ENCODE results near the gene BIN2.
"Not testable (repeated sequence)": the region's sequence is repeated elsewhere in the genome, so short reads cannot be mapped to it uniquely, and the experiment has no call there.

Gene BIN2

GRCh38 chr12:51307655-51308593 lies 16.1 kb downstream of the BIN2 start:
- no peak for DNase-seq

GRCh38 chr12:51306507-51306906 lies 17.5 kb downstream of the BIN2 start:
- no peak for DNase-seq

GRCh38 chr12:51300768-51301167 lies 23.2 kb downstream of the BIN2 start:
- DNase-seq: not testable (repeated sequence)

DNA sequence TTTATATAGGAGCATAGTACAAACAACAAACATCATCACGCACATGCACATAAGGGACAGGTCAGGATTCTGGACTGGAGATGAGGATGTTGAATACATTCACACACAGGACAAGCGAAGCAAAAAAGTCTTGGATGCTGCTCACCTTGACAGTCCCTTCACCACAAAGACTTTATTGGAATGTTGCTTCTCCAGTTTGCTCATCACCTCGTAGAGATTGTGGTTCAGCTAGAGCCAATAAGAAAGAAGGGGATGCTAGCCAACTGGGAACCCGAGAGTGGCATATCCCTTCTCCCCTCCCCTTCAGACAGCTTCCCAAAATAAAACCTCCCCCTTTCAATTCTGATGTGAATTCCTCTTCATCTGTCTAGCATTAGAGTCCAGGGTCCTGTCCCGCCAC lies 28.3 kb downstream of the BIN2 start:
- no peak for DNase-seq

DNA sequence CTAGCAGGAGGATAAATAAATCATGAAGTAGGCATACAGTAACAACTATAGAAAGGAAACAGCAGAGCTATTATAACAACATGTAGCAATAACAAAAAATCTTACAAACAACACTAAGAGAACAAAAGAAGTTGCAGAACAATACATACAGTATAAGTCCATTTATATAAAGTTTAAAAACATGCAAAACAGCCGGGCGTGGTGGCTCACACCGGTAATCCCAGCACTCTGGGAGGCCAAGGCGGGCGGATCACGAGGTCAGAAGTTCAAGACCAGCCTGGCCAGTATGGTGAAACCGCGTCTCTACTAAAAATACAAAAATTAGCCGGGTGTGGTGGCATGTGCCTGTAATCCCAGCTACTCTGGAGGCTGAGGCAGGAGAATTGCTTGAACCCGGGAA lies 29.9 kb downstream of the BIN2 start:
- not testable (repeated sequence) for DNase-seq

- no peak for DNase-seq
Observed at GRCh38 chr12:51293696-51294095, 30.3 kb downstream of the BIN2 start.

GRCh38 chr12:51291603-51292513 lies 32.1 kb downstream of the BIN2 start:
- DNase-seq: not testable (repeated sequence)

DNA sequence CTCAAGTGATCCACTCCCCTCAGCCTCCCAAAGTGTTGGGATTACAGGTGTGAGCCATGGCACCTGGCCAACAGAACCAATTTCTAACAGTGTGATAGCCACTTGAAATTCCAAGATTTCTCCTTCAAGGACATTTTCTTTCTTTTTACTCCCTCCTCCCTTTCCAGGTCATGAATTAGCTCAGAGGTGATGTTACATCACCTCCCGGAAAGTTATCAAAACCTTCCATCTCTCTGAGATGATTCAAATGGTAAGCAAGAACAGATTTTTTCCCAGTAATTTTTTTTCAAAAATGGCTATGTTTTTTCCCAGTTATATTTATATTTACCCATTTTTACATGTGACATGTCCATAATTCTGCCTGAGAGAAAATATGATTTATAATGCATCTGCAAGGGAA lies 38.1 kb downstream of the BIN2 start:
- DNase-seq: no peak

DNA sequence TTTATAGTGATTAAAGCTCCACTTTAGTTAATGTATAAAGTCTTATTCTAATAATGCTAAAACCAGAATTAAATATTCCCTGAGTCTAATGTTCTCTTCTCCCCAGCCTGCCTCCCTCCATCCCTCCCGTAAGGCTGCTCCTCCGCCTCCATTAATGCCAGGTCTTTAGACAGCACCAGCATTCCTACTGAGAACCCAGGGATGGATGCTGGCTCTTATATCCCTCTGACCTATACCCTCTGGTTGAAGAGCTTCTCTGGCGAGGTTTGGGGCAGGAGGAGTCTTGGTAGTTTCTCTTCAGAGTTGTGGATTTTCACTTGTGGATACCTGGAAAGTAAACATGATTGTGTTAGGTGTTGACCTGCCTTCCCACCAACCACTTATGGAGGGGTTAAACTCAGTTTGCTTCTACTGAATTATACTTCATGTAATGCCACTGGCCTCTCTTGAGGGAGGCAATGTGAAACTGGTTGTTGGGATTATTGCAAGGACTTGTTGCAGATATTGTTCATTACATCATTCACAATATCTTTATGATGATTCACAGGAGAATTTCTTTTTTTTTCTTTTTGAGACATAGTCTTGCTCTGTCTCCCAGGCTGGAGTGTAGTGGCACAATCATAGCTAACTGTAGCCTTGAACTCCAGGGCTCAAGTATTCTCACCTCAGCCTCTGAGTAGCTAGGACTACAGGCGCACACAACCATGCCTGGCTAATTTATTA lies 42.6 kb downstream of the BIN2 start:
- no peak for DNase-seq

- no peak for DNase-seq
Observed at GRCh38 chr12:51275088-51275487, 48.9 kb downstream of the BIN2 start.

DNA sequence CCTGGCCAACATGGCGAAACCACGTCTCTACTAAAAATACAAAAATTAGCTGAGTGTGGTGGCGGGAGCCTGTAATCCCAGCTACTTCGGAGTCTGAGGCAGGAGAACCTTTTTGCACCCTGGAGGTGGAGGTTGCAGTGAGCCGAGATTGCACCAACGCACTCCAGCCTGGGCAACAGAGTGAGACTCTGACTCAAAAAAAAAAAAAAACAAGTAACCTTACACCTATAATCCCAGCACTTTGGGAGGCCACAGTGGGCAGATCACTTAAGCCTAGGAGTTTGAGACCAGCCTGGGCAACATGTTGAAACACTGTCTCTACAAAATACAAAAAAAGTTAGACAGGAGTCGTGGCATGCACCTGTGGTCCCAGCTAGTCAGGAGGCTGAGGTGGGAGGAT lies 51.2 kb downstream of the BIN2 start:
- DNase-seq: not testable (repeated sequence)

DNA sequence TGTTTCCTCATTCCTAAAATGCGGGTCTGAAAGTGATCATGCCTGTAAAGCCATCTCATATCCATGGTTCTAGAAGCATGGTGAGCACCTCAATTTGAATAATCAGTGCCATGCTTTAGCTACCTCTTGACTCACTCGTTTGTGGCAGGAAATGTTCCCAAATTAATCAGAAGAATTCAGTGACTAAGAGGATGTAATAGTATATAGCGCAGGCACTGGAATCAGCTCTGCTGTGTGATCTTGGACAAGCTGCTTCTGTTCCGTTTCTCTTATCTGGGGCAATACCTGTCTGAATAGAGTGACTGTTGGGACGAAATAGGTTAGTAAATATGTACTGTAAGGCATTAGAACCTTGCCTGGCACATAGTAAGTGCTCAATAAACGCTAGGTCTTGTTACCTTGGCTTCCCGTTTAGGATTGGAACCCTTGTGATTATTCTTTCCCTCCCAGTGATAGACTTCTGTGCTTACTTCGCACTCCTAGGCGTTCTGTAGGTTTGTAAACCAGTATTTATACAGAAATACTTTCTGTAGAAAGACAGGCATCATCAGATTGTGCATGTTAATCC lies 52.9 kb downstream of the BIN2 start:
- DNase-seq: no peak

GRCh38 chr12:51270067-51270950 lies 53.7 kb downstream of the BIN2 start, which contains the start of gene SMAGP:
Gene SMAGP, minus strand, starts transcription at chr12:51270415. Its CDS starts 1,137 bp downstream, at chr12:51269278.
- peak; percentile 76 for DNase-seq

DNA sequence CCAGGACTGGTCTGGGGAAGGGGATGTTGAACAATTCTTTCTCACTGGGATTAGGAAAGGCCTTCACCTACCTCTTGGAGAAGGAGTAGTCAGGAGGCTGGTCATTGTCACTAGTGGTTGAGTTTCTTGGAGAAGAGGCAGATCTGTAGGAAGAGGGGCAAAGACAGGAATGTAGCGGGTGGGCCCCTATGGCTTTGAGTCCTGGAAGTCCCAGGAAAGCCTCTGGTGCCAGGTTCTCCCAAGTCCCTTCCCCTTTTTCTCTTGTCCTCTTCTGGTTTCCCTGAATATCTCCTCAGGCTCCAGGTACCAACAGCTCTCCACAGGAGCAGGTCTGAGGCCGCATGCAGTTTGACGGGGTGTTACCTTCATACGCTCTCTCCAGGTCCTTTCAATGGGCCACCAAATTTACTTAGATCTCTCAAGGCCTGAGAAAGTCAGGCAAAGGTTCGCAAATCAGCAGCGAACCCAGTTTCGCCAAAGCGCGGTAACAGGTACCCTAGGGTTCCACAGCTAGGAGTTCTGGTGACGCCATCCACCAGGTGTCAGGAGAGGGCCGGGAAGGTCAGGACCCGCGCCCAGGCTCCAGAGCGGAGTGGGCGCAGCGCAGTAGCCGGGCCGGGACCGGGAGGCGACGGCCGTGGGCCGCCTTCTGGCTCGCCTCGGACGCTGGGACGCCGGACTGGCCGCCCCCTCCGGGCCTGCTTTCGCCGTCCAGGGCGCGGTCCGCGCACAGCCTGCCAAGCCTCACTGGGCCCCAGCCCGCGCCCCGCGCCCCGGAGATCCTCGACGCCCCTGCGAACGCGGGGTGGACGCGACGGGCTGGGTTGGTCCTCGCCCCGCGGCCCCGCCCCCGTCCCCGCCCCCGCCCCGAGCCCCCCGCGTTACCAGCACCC lies 54.6 kb downstream of the BIN2 start:
- peak; percentile 39 for DNase-seq

DNA sequence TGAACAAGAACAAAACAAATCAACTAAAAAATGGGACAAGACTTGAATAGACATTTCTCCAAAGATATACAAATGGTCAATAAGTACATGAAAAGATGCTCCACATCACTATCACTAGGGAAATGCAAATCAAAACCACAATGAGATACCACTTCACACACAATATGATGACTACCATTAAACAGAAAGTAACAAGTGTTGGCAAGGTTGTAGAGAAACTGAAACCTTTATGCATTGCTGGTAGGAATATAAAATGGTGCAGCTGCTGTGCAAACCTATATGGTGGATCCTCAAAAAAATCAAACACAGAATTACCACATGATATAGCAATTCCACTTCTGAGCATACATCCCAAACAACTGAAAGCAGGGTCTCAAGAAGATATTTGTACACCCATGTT lies 59.0 kb downstream of the BIN2 start:
- DNase-seq: no peak

- no peak for DNase-seq
Observed at GRCh38 chr12:51264297-51264696, 59.7 kb downstream of the BIN2 start.

GRCh38 chr12:51263341-51263740 lies 60.6 kb downstream of the BIN2 start:
- DNase-seq: no peak

- peak; percentile 19 for DNase-seq
Observed at GRCh38 chr12:51262758-51263177, 61.2 kb downstream of the BIN2 start.

GRCh38 chr12:51259600-51259999 lies 64.4 kb downstream of the BIN2 start:
- DNase-seq: not testable (repeated sequence)

GRCh38 chr12:51254536-51254935 lies 69.4 kb downstream of the BIN2 start:
- DNase-seq: no peak
